Esophagus squamous epithelium (tissue), 4 donors: Measurements from ENCODE around the gene SPTSSA.

Experiments used
- CTCF ChIP-seq, 6 experiments: fragments of 450-650 bp in 4 of 6; fragments of 200-600 bp in 2 of 6; sonication (generic) in 2 of 6; IDR thresholded peaks; one replicate each; pipeline ENCODE4 v1.5.1; 2016 to 2019; ENCODE audit warnings: antibody characterized with exemption in 6 of 6, mild to moderate bottlenecking in 4 of 6, moderate library complexity in 4 of 6
- POLR2A ChIP-seq, 4 donors: fragments of 450-650 bp; IDR thresholded peaks; one replicate each; pipeline ENCODE4 v1.6.1; 2017; ENCODE audit warnings: antibody characterized with exemption in 4 of 4, mild to moderate bottlenecking in 4 of 4, moderate library complexity in 3 of 4

DNA sequence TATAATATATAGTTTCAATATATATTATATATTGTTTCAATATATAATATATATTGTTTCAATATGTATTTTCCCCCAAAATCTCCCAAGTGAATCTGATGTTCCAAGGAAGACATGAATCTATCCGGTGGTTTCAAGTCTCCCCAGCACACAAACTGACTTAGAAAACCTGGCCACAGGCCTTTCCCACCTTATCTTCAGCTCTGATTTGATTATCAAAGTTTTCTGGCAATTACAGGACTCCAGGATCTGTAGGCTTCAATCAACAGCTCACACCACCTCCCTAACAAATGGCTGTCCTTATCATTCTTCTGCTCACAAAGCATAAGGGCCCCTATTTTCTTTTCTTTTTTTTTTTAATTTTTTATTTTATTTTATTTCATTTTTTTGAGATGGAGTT lies 22.7 kb upstream of the SPTSSA start:
- no peak for TF ChIP-seq CTCF (IDR thresholded peaks at IDR 0.05)
- TF ChIP-seq POLR2A (IDR thresholded peaks at IDR 0.05): no peak
